AG09319 (cell line): ENCODE data around the gene CLTB.

Experiments used
- DNase-seq: peaks from one replicate; pipeline ENCODE4 v3.0.0-alpha.2; 2010; ENCODE audit warnings: low read depth; ENCODE audit errors: extremely low read depth
- CTCF ChIP-seq: IDR thresholded peaks from 2 replicates; pipeline ENCODE4 v1.5.1; 2011; ENCODE audit warnings: low read depth, mild to moderate bottlenecking, inconsistent platforms, low read length, moderate library complexity

CLTB gene

GRCh38 chr5:176384366-176384930 lies 31.9 kb downstream of the CLTB start:
- DNase-seq: no peak
- no peak for TF ChIP-seq CTCF

GRCh38 chr5:176383961-176384360 lies 32.4 kb downstream of the CLTB start:
- no peak for TF ChIP-seq CTCF
- DNase-seq: no peak

- no peak for DNase-seq
- no peak for TF ChIP-seq CTCF
Observed at GRCh38 chr5:176383248-176383905, 33.0 kb downstream of the CLTB start.

- no peak for TF ChIP-seq CTCF
- DNase-seq: no peak
Observed at GRCh38 chr5:176382721-176383120, 33.6 kb downstream of the CLTB start.

- DNase-seq: no peak
Observed at GRCh38 chr5:176381979-176382378, 34.4 kb downstream of the CLTB start.

GRCh38 chr5:176381423-176381822 lies 34.9 kb downstream of the CLTB start:
- no peak for TF ChIP-seq CTCF
- no peak for DNase-seq

More at GRCh38 chr5:176381979-176382378, 34.4 kb downstream of the CLTB start:
- no peak for TF ChIP-seq CTCF

GRCh38 chr5:176379881-176380280 lies 36.5 kb downstream of the CLTB start:
- no peak for TF ChIP-seq CTCF
- DNase-seq: no peak
